HepG2 (cell line): ENCODE results near the gene INO80E. TPM values are rescaled to one million over a fixed set of nuclear protein-coding genes. Genes with fewer than 3 reads are reported as not detected.

Experiments
- ATAC-seq: fragments of 200-7000 bp; cut with Tn5 transposase; 3 replicates; pipeline ENCODE4 v1.9.1; 2020; ENCODE audit warnings: mild to moderate bottlenecking, moderate library complexity
- BruUV-seq: library from RNA; stranded (reverse); fragments of 400-500 nt; replicated peaks from 2 replicates; lab custom pipeline; 2021; lab: Mats Ljungman, UMichigan
- CTCF ChIA-PET: fragments of 300-600 bp; formaldehyde crosslinking; extraction: SDS; loops from one replicate; lab custom pipeline; 2021; ENCODE audit warnings: low total read pairs, inconsistent platforms, low intra/inter-chr PET ratio; lab: Yijun Ruan, JAX
- POLR2A ChIA-PET: fragments of 350-600 bp; sonication (Branson Sonifier 250); formaldehyde crosslinking; loops from one replicate; lab custom pipeline; 2020; ENCODE audit warnings: antibody characterized with exemption, inconsistent platforms; lab: Yijun Ruan, JAX
- DNase-seq: peaks from one replicate; pipeline ENCODE4 v3.0.0-alpha.2; 2015; ENCODE audit warnings: low spot score
- FAIRE-seq: peaks from 3 replicates; lab custom pipeline; 2011; peaks lifted over from hg19 to GRCh38; lab: Jason Lieb, UNC
- H2AFZ ChIP-seq: one replicate; pipeline ENCODE4 v1.6.1; 2011; ENCODE audit warnings: low read length, inconsistent platforms
- H3K27ac ChIP-seq: fragments of 300-600 bp; 3 replicates; pipeline ENCODE4 v1.8.0; 2011; ENCODE audit warnings: mixed run types, mild to moderate bottlenecking, mixed read lengths, low read length, inconsistent platforms; ENCODE audit not compliant: insufficient read depth; ENCODE audit errors: extremely low read length
- H3K27me3 ChIP-seq, 2 experiments: fragments of 200-600 bp in 1 of 2; 2 replicates in 1 of 2; 3 replicates in 1 of 2; pipeline versions ENCODE4 v1.6.0 to v1.8.0; 2011; ENCODE audit warnings: low read length in 2 of 2, mild to moderate bottlenecking in 2 of 2, moderate library complexity in 2 of 2, inconsistent platforms in 1 of 2; ENCODE audit not compliant: insufficient read depth in 2 of 2, control insufficient read depth in 1 of 2
- H3K36me3 ChIP-seq, 2 experiments: fragments of 200-600 bp in 1 of 2; replicated peaks in 1 of 2; 2 replicates in 1 of 2; 3 replicates in 1 of 2; pipeline versions ENCODE4 v1.5.1 to v1.8.0; 2011; ENCODE audit warnings: low read length in 2 of 2, inconsistent platforms in 1 of 2; ENCODE audit not compliant: insufficient read depth in 2 of 2, control insufficient read depth in 1 of 2
- H3K4me1 ChIP-seq: 2 replicates; pipeline ENCODE4 v1.5.1; 2012; ENCODE audit warnings: low read length, inconsistent platforms; ENCODE audit not compliant: insufficient read depth
- H3K4me2 ChIP-seq: 2 replicates; pipeline ENCODE4 v1.6.0; 2011; ENCODE audit warnings: low read depth, low read length, inconsistent platforms
- H3K4me3 ChIP-seq, 3 experiments: fragments of 200-600 bp in 1 of 3; sonication (generic), shearing (Covaris generic) in 1 of 3; replicated peaks in 1 of 3; 2 replicates each; pipeline ENCODE4 v1.5.1; 2011 to 2016; ENCODE audit warnings: low read length in 3 of 3, inconsistent platforms in 2 of 3, low read depth in 2 of 3, mild to moderate bottlenecking in 2 of 3, control low read depth in 1 of 3, mixed read lengths in 1 of 3; ENCODE audit not compliant: insufficient read depth in 1 of 3
- H3K79me2 ChIP-seq: one replicate; pipeline ENCODE4 v1.6.1; 2011; ENCODE audit warnings: low read length, inconsistent platforms; ENCODE audit not compliant: insufficient read depth
- H3K9ac ChIP-seq: 2 replicates; pipeline ENCODE4 v1.6.0; 2011; ENCODE audit warnings: mild to moderate bottlenecking, low read depth, low read length, inconsistent platforms; ENCODE audit not compliant: insufficient read depth
- H3K9me3 ChIP-seq: 2 replicates; pipeline ENCODE4 v1.5.1; 2012; ENCODE audit warnings: mild to moderate bottlenecking, low read length
- H4K20me1 ChIP-seq: 2 replicates; pipeline ENCODE4 v1.6.0; 2011; ENCODE audit warnings: inconsistent platforms, mild to moderate bottlenecking, low read length, moderate library complexity; ENCODE audit not compliant: insufficient read depth
- AHR ChIP-seq: IDR thresholded peaks from 2 replicates; pipeline ENCODE4 v1.6.1; 2018; ENCODE audit warnings: missing genetic modification reagents, missing compliant biosample characterization
- CENPX ChIP-seq: sonication (generic); formaldehyde crosslinking; IDR thresholded peaks from 2 replicates; pipeline ENCODE4 v1.9.0; 2021; ENCODE audit warnings: mild to moderate bottlenecking, missing genetic modification reagents, moderate library complexity
- CERS6 ChIP-seq: sonication (generic); formaldehyde crosslinking; IDR thresholded peaks from 2 replicates; pipeline ENCODE4 v1.5.0; 2020; ENCODE audit warnings: missing genetic modification reagents
- DNMT3B ChIP-seq: conservative IDR thresholded peaks from 2 replicates; pipeline ENCODE4 v1.6.1; 2016; ENCODE audit warnings: missing biosample characterization, control low read depth
- E2F1 ChIP-seq: sonication (generic); formaldehyde crosslinking; IDR thresholded peaks from 2 replicates; pipeline ENCODE4 v1.5.0; 2020; ENCODE audit warnings: missing genetic modification reagents
- E2F5 ChIP-seq: sonication (generic); formaldehyde crosslinking; conservative IDR thresholded peaks from 2 replicates; pipeline ENCODE4 v1.4.0; 2020; ENCODE audit warnings: missing genetic modification reagents
- GFI1 ChIP-seq: sonication (generic); formaldehyde crosslinking; IDR thresholded peaks from 2 replicates; pipeline ENCODE4 v1.5.0; 2020; ENCODE audit warnings: missing genetic modification reagents, mild to moderate bottlenecking, borderline replicate concordance
- HNRNPLL ChIP-seq: fragments of 200-400 bp; formaldehyde crosslinking; IDR thresholded peaks from 2 replicates; pipeline ENCODE4 v1.6.1; 2017; ENCODE audit warnings: mild to moderate bottlenecking, low read depth, low read length; ENCODE audit not compliant: poor library complexity, severe bottlenecking
- JUNB ChIP-seq: sonication (generic); formaldehyde crosslinking; IDR thresholded peaks from 2 replicates; pipeline ENCODE4 v1.8.0; 2022; ENCODE audit warnings: missing genetic modification reagents, mild to moderate bottlenecking, borderline replicate concordance
- KDM1A ChIP-seq: IDR thresholded peaks from 2 replicates; pipeline ENCODE4 v1.6.1; 2016; ENCODE audit warnings: missing compliant biosample characterization
- KLF9 ChIP-seq: IDR thresholded peaks from 2 replicates; pipeline ENCODE4 v1.6.1; 2016; ENCODE audit warnings: low read depth
- NR2F1 ChIP-seq, 2 experiments: fragments of 450-650 bp in 1 of 2; formaldehyde crosslinking in 1 of 2; IDR thresholded peaks; 2 replicates each; pipeline versions ENCODE4 v1.5.0 to v1.6.1; 2016 to 2020; ENCODE audit warnings: mild to moderate bottlenecking in 1 of 2, missing compliant biosample characterization in 1 of 2, missing genetic modification reagents in 1 of 2, moderate library complexity in 1 of 2
- RFX5 ChIP-seq: IDR thresholded peaks from 2 replicates; pipeline ENCODE4 v1.6.1; 2011; ENCODE audit warnings: low read depth, low read length, improper control_type of control experiment
- SMYD3 ChIP-seq: sonication (generic); formaldehyde crosslinking; IDR thresholded peaks from 2 replicates; pipeline ENCODE4 v1.8.1; 2023; ENCODE audit warnings: mild to moderate bottlenecking, missing genetic modification reagents
- THAP11 ChIP-seq: IDR thresholded peaks from 2 replicates; pipeline ENCODE4 v1.6.1; 2016; ENCODE audit warnings: missing biosample characterization, missing genetic modification reagents
- THAP7 ChIP-seq: sonication (generic); formaldehyde crosslinking; IDR thresholded peaks from 2 replicates; pipeline ENCODE4 v1.8.1; 2023; ENCODE audit warnings: mild to moderate bottlenecking, missing genetic modification reagents
- ZBTB8A ChIP-seq: sonication (generic); formaldehyde crosslinking; IDR thresholded peaks from 2 replicates; pipeline ENCODE4 v1.4.0; 2020; ENCODE audit warnings: mild to moderate bottlenecking, low read depth, missing genetic modification reagents, borderline replicate concordance
- ZKSCAN1 ChIP-seq: fragments of 150-350 bp; IDR thresholded peaks from 2 replicates; pipeline ENCODE4 v1.6.1; 2014; ENCODE audit warnings: low read length
- ZNF552 ChIP-seq: sonication (generic); formaldehyde crosslinking; IDR thresholded peaks from 2 replicates; pipeline ENCODE4 v1.9.0; 2022; ENCODE audit warnings: missing genetic modification reagents, mild to moderate bottlenecking, borderline replicate concordance
- WGBS: methylation state at CpG from one replicate; pipeline ENCODE4 v1.1.6; 2017; ENCODE audit warnings: low lambda C conversion rate; 5-methylcytosine and 5-hydroxymethylcytosine counted together
- in situ Hi-C: cut with HindIII; loops from 2 replicates; pipeline ENCODE4 v1.10.0; 2017; ENCODE audit warnings: low pct_unique_long_range_greater_than_20kb; ENCODE audit not compliant: extremely low pct_ligation_motif_present
- intact Hi-C: fragments of 100-400 bp; cut with micrococcal nuclease; formaldehyde crosslinking; loops from one replicate; pipeline ENCODE4 v1.10.0; 2022; ENCODE audit not compliant: unreplicated experiment
- polyA plus RNA-seq, 8 experiments: library from polyadenylated mRNA; depleted of rRNA in 3 of 8; stranded (reverse) in 7 of 8; unstranded in 1 of 8; fragments of >200 nt; fragmentation: Illumina TruSeq in 4 of 8; extraction: Trizol in 4 of 8; gene quantifications; 2 replicates each; pipeline versions ENCODE4 v1.2.1 to v1.2.3, GENCODE V29; 2011 to 2016; ENCODE audit warnings: low read depth in 4 of 8, missing spikeins in 1 of 8, mixed read lengths in 1 of 8; ENCODE audit not compliant: insufficient read depth in 1 of 8
- total RNA-seq, 5 experiments: library from RNA; depleted of rRNA; stranded (reverse); fragments of >200 nt; fragmentation: Illumina TruSeq; extraction: Trizol; gene quantifications; 2 replicates each; pipeline ENCODE4 v1.2.3, GENCODE V29; 2016; ENCODE audit warnings: low read depth in 1 of 5
- TF ChIP-seq, protein P1 (sequence below): IDR thresholded peaks from 2 replicates; pipeline ENCODE4 v1.6.1; 2016; ENCODE audit warnings: missing genetic modification reagents, missing compliant biosample characterization

INO80E gene
- total and polyA plus RNA-seq, 2 of the 13 experiments (the other 11 are each of a cell fraction or from before 2014, with no cell fraction given), result 25.8 to 45.6 TPM

GRCh38 chr16:30052671-30053372 is 56.8 kb downstream of the INO80E start:
- Histone ChIP-seq H3K4me1 (peaks cover 26% of the 10 kb centered on the region), H3K79me2 (no peaks in the 10 kb centered on the region), H3K4me3 (peak overlapping the region; percentile 63 to 77 (median 75)), H3K27ac (no peak overlapping the region), H4K20me1 (no peaks in the 10 kb centered on the region), H2AFZ (no peak overlapping the region), H3K36me3 (no peaks in the 10 kb centered on the region), H3K9ac (peak overlapping the region; percentile 51), H3K9me3 (no peaks in the 10 kb centered on the region), H3K4me2 (peak overlapping the region; percentile 96), H3K27me3 (peaks cover 0 to 7% of the 10 kb centered on the region in 2 experiments; a peak in 2 of 5 replicates)
- in situ Hi-C loops (no loop called here), intact Hi-C loops (no loop called here)
- ATAC-seq (peak; percentile 76), DNase-seq (peak; percentile 88), FAIRE-seq (no peak)
- WGBS, result 19% methylated on average over 18 of the region's 58 CpGs
- no TSS peak for BruUV-seq
- ChIA-PET POLR2A (interaction anchor here (1.0 to 5.6 kb wide), 5 partner anchors 12 to 237 kb away, joined by 3 to 66 read pairs (median 4); partner anchors contain the start of genes ALDOA, PAGR1, SEZ6L2 and TBX6), CTCF (interaction anchor here (1.2 kb wide), 1 partner anchor 21 kb away, joined by 5 read pairs; no protein-coding TSS in a partner anchor)
- no peak for TF ChIP-seq DNMT3B (CRISPR knock-in tag)
- peak; percentile 99 for TF ChIP-seq E2F5 (CRISPR knock-in tag)
- TF ChIP-seq NR2F1 (CRISPR knock-in tag; IDR thresholded peaks at IDR 0.05), result no peak
- TF ChIP-seq THAP7 (CRISPR knock-in tag), result no peak
- TF ChIP-seq KLF9 (CRISPR knock-in tag), result peak; percentile 98
- TF ChIP-seq KDM1A (CRISPR knock-in tag), result peak; percentile 60; the same call in 1 of the 2 replicates
- TF ChIP-seq, protein P1, sequence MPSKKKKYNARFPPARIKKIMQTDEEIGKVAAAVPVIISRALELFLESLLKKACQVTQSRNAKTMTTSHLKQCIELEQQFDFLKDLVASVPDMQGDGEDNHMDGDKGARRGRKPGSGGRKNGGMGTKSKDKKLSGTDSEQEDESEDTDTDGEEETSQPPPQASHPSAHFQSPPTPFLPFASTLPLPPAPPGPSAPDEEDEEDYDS (CRISPR knock-in tag), result peak; percentile 50; the same call in 1 of the 2 replicates
- TF ChIP-seq CERS6, result no peak
- TF ChIP-seq GFI1 (CRISPR knock-in tag), result peak; percentile 68; the same call in 1 of the 2 replicates
- TF ChIP-seq THAP11 (CRISPR knock-in tag), result peak; percentile 92
- TF ChIP-seq ZBTB8A (CRISPR knock-in tag), result no peak
- peak; percentile 97 for TF ChIP-seq AHR (CRISPR knock-in tag)
- TF ChIP-seq SMYD3, result peak; percentile 96
- peak; percentile 85 for TF ChIP-seq HNRNPLL
- peak; percentile 100 for TF ChIP-seq E2F1 (CRISPR knock-in tag)
- peak; percentile 92; the same call in 1 of the 2 replicates for TF ChIP-seq ZNF552 (CRISPR knock-in tag)
- TF ChIP-seq RFX5, result peak; percentile 80
- TF ChIP-seq JUNB (CRISPR knock-in tag), result peak; percentile 48; the same call in 1 of the 2 replicates
- TF ChIP-seq CENPX (CRISPR knock-in tag), result no peak
- TF ChIP-seq ZKSCAN1, result no peak
